Amygdala (tissue), 56 donors: Measurements from ENCODE around the gene ZNF564.
A peak's percentile ranks its signal among the peaks of the same experiment; 100 is the strongest.
"Not testable (repeated sequence)": the region's sequence is repeated elsewhere in the genome, so short reads cannot be mapped to it uniquely, and the experiment has no call there.

Source experiments
- DNase-seq, 56 donors: peaks; one replicate each; lab custom pipeline; 2025; lab: John Stamatoyannopoulos, UW

The ZNF564 gene

GRCh38 chr19:12513531-12514061, 37.7 kb downstream of the ZNF564 start:
- peak in 45 of 56 donors; percentile 1 to 80 (median 47) for DNase-seq

- DNase-seq, result no peak
Measured at GRCh38 chr19:12497032-12497431, 54.2 kb downstream of the ZNF564 start.

GRCh38 chr19:12496480-12496879, 54.8 kb downstream of the ZNF564 start:
- DNase-seq, result no peak

DNA sequence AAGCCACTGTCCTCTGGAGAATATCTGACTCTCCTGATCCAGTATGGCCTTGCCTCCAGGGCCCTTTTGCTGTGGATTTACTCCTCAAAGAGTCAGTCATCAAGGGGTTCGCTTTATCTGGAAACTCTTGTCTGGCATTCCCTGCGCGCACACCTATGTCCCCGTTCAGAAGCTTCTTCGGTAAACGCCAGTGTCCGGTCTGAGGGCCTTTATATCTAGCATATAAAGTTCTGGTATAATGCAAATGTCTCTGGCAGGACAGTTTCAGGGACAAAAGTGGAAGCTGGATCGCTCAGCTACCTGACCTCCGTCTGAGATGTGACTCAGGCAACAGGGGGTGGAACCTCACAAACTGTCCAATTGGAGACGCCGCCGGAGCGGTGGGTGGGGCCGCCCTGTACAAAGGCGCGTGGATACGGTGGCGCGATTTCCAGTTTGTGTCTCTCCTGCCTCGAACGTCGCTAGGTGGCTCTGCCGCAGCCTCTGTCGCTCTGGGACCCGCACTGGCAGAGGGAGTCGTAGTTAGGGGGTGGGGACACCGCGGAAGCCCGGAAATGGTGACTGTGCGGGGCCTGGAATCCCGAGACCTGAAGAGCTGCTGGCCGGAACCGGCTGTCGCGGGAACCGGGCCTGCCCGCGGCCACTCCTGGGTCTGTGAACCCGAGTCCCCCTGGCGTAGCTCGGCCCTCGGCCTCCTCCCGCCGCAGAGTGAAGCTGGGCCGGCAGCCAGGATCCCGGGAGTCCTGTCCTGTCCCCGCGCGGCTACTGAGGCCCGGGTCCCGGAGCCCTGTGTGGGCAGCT, 56.1 kb downstream of the ZNF564 start:
- DNase-seq, result peak; percentile 32 to 97 (median 92)

DNA sequence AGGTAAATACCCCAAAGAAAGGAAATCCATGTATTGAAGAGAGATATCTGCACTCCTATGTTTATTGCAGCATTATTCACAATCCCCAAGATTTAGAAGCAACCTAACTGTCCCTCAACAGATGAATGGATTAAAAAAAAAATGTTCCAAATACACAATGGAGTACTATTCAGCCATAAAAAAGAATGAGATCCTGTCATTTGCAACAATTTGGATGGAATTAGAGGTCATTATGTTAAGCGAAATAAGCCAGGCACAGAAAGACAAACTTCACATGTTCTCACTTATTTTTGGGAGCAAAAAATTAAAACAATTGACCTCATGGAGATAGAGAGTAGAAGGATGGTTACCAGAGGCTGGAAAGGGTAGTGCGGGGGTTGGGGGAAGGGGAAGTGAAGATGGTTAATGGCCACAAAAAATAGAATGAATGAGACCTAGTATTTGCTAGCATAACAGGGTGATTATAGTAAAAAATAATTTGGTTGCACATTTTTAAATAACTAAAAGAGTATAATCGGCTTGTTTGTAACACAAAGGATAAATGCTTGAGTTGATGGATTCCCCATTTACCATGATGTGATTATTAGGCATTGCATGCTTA, 56.9 kb downstream of the ZNF564 start:
- no peak for DNase-seq

GRCh38 chr19:12486265-12486783, 65.0 kb downstream of the ZNF564 start:
- not testable (repeated sequence) for DNase-seq

GRCh38 chr19:12485571-12485970, 65.7 kb downstream of the ZNF564 start:
- DNase-seq, result no peak

GRCh38 chr19:12485052-12485416, 66.2 kb downstream of the ZNF564 start:
- no peak for DNase-seq

DNA sequence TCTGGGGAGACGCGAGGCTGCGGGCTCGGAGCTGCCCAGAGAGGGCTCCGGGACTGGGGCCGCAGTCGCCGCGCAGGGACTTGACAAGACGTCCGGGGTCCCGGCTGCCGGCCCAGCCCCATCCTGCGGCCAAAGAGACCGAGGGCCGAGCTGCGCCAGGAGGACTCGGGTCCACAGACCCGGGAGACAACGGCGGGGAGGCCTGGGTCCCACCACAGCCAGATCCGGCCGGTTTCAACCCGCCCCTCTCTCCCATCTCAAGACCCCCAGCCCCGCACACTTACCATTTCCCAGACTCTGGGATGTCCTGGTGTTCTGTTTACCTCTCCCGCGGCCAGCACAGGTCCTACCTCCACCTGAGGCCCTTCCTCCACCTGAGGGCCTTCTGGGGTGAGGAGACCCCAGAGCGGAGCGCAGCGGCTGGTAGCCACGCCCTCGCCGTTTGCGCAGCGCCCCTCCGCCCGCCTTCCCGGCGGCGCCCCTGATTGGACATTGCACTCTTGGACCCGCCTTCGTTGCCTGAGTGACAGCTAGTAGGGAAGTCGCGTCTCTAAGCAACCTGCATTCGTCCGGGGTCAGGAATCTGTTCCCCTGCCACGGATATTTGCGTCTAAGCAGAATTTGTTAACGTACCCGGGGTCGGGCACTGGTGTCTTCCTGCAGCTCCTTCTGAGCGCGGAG, 66.8 kb downstream of the ZNF564 start, which contains the start of gene ZNF709:
Gene ZNF709 (minus strand): TSS at position 446 of the 681 bp plus-strand sequence. CDS start 159 bp downstream, at position 287.
- peak; percentile 39 to 94 (median 84) for DNase-seq

- DNase-seq, result no peak
Measured at GRCh38 chr19:12484011-12484370, 67.3 kb downstream of the ZNF564 start.

- no peak for DNase-seq
Measured at GRCh38 chr19:12482509-12482886, 68.8 kb downstream of the ZNF564 start.

DNA sequence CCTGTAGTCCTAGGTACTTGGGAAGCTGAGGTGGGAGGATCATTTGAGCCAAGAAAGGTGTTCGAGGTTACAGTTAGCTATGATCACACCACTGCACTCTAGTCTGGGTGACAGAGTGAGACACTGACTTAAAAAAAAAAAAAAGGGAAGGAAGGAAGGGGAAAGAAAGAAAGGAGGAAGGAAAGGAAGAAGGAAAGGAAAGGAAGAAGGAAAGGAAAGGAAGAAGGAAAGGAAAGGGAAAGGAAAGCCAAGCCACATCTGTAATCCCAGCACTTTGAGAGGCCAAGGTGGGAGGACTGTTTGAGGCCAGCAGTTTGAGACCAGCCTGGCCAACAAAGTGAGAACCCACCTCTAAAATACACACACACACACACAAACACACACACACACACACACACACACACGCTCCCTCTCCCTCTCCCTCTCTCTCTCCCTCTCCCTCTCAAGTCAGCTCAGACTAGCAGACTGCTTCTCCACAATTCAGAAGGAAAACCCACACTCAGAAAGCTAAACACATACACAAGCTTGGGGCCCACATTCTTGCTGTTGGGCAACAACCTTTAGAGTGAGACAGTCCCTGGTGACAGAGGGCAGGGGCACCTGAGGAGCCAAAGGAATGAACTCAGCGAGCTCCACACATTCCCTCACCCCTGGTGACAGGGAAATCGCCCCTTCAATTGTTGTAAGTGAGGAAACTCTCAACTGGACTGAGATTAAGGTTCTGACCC, 69.3 kb downstream of the ZNF564 start:
- no peak for DNase-seq

GRCh38 chr19:12478234-12478941, 72.9 kb downstream of the ZNF564 start:
- DNase-seq, result no peak
